Karpas-422 (cell line): ENCODE data around the gene MYMX. TPM values are rescaled to one million over a fixed set of nuclear protein-coding genes. Genes with fewer than 3 reads are reported as not detected.
A peak's percentile ranks its signal among the peaks of the same experiment; 100 is the strongest.

Source experiments
- DNase-seq: peaks from one replicate; pipeline ENCODE4 v3.0.0-alpha.2; 2015
- H2AFZ ChIP-seq: fragments of 200-600 bp; sonication (generic); 2 replicates; pipeline ENCODE4 v1.6.1; 2014; ENCODE audit warnings: antibody characterized with exemption, low read length, mixed read lengths
- H3K27ac ChIP-seq: fragments of 200-600 bp; sonication (generic); 2 replicates; pipeline ENCODE4 v1.5.1; 2014; ENCODE audit warnings: mild to moderate bottlenecking, low read length, moderate library complexity
- H3K27me3 ChIP-seq: fragments of 200-600 bp; sonication (generic); 2 replicates; pipeline ENCODE4 v1.6.1; 2014; ENCODE audit warnings: low read length, mixed read lengths
- H3K36me3 ChIP-seq: fragments of 200-600 bp; sonication (generic); 2 replicates; pipeline ENCODE4 v1.6.1; 2014; ENCODE audit warnings: low read length, mixed read lengths; ENCODE audit not compliant: insufficient read depth
- H3K4me1 ChIP-seq: fragments of 200-600 bp; sonication (generic); 2 replicates; pipeline ENCODE4 v1.6.1; 2014; ENCODE audit warnings: mild to moderate bottlenecking, low read length, mixed read lengths
- H3K4me2 ChIP-seq: fragments of 200-600 bp; sonication (generic); 2 replicates; pipeline ENCODE4 v1.6.1; 2014; ENCODE audit warnings: low read length, low read depth, mild to moderate bottlenecking; ENCODE audit not compliant: poor library complexity, severe bottlenecking
- H3K4me3 ChIP-seq: fragments of 200-600 bp; sonication (generic); 2 replicates; pipeline ENCODE4 v1.5.1; 2014; ENCODE audit warnings: mild to moderate bottlenecking, antibody characterized with exemption, low read length, mixed read lengths
- H3K79me2 ChIP-seq: fragments of 200-600 bp; sonication (generic); 2 replicates; pipeline ENCODE4 v1.6.1; 2014; ENCODE audit warnings: mild to moderate bottlenecking, low read length, mixed read lengths
- H3K9ac ChIP-seq: fragments of 200-600 bp; sonication (generic); 2 replicates; pipeline ENCODE4 v1.6.0; 2014; ENCODE audit warnings: low read length
- H3K9me2 ChIP-seq: fragments of 200-600 bp; sonication (generic), shearing (Covaris generic); replicated peaks from 2 replicates; pipeline ENCODE4 v1.6.0; 2014; ENCODE audit warnings: mild to moderate bottlenecking, low read length, moderate library complexity; ENCODE audit not compliant: insufficient read depth
- H3K9me3 ChIP-seq: fragments of 300-700, 200-600 bp; sonication (generic); 2 replicates; pipeline ENCODE4 v1.6.1; 2014; ENCODE audit warnings: low read length, mixed read lengths
- H4K20me1 ChIP-seq: fragments of 200-600 bp; sonication (generic); 2 replicates; pipeline ENCODE4 v1.6.1; 2014; ENCODE audit warnings: mild to moderate bottlenecking, antibody characterized with exemption, low read length, low read depth; ENCODE audit not compliant: insufficient read depth
- total RNA-seq: library from RNA; depleted of rRNA; stranded (reverse); fragments of >200 nt; shearing (Covaris generic); gene quantifications from 2 replicates; pipeline ENCODE4 v1.2.3, GENCODE V29; 2014; ENCODE audit warnings: low replicate concordance; rRNA removed

MYMX gene
- total RNA-seq = not detected in 2 replicates

DNA sequence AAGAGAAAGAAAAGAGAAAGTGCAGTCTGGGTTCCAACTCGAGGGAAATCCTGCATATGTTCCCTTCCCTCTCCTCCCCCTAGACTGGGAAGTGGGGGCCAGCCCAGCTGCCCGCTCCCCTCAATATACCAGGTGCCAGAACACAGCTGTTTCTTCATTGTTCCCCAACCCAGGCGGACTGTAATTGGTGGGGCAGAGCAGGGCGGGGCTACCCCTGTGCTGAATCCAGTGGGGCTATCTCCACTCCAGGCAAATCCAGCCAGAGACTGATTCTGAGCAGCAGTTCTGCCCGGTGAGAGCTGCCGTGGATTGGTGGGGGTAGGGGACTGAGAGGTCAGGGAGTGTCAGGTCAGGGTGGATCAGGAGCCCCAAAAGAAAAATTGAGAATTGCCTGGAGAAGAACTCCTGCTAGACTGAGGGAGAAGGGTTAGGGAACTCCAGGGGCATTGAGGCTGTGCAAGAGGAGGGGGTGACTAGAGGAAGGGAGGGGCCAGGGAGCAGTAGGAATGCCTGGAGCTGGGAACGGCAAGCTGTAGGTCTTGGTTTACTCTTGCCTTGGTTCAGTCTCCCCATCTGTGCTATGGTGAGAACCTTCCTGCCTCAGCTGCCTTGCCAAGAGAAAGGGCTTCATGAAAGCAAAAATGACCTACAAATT is at the start of gene MYMX:
MYMX (plus strand) TSS at position 250 of the 655 bp plus-strand sequence. CDS start 546 bp downstream, outside the sequence.
- H3K4me3 ChIP-seq = no peak within 1 kb of the TSS
- H3K36me3 ChIP-seq = no peaks in the 10 kb centered on the region
- H3K9me2 ChIP-seq = no peaks in the 10 kb centered on the region
- no peak within 1 kb of the TSS for H3K27ac ChIP-seq
- H3K4me1 ChIP-seq = peaks cover 28% of the 10 kb centered on the region
- peaks cover 4% of the 10 kb centered on the region; the same call in 1 of the 2 replicates for H4K20me1 ChIP-seq
- no peaks in the 10 kb centered on the region for H3K27me3 ChIP-seq
- DNase-seq = no peak
- no peak within 1 kb of the TSS for H3K9ac ChIP-seq
- H2AFZ ChIP-seq = no peak within 1 kb of the TSS
- no peaks in the 10 kb centered on the region for H3K79me2 ChIP-seq
- no peak within 1 kb of the TSS for H3K4me2 ChIP-seq
- no peaks in the 10 kb centered on the region for H3K9me3 ChIP-seq

DNA sequence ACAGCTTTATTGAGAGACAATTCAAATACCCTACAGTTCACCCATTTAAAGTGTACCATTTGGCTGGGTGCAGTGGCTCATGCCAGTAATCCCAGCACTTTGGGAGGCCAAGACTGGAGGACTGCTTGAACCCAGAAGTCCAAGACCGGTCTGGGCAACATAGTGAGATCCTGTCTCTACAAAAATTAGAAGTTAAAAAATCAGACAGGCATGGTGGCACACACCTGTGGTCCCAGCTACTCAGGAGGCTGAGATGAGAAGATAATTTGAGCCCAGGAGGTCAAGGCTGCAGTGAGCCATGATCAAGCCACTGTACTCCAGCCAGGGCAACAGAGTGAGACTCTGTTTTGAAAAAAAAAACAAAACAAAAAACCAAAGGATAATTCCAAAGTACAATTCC is 49.2 kb upstream of the MYMX start:
- Histone ChIP-seq H3K4me3 (no peak overlapping the region), H3K79me2 (no peaks in the 10 kb centered on the region), H3K4me1 (peaks cover 5% of the 10 kb centered on the region), H3K4me2 (no peak overlapping the region), H3K9me2 (no peaks in the 10 kb centered on the region), H3K9ac (no peak overlapping the region), H4K20me1 (no peaks in the 10 kb centered on the region), H3K27ac (no peak overlapping the region), H3K36me3 (no peaks in the 10 kb centered on the region), H3K9me3 (no peaks in the 10 kb centered on the region), H3K27me3 (no peaks in the 10 kb centered on the region), H2AFZ (no peak overlapping the region)
- no peak for DNase-seq

DNA sequence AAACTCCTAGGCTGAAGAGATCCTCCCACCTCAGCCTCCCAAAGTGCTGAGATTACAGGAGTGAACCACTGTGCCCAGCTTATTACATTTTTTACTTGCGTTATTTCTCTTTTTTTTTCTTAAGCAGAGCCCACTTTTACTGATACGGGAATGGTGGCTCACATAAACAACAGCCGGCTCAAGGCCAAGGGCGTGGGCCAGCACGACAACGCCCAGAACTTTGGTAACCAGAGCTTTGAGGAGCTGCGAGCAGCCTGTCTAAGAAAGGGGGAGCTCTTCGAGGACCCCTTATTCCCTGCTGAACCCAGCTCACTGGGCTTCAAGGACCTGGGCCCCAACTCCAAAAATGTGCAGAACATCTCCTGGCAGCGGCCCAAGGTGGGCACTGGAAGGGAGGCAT is 47.6 kb upstream of the MYMX start:
- Histone ChIP-seq H3K4me3 (no peak overlapping the region), H3K9me3 (no peaks in the 10 kb centered on the region), H3K79me2 (no peaks in the 10 kb centered on the region), H3K9ac (no peak overlapping the region), H3K27me3 (no peaks in the 10 kb centered on the region), H3K36me3 (no peaks in the 10 kb centered on the region), H3K27ac (no peak overlapping the region), H4K20me1 (no peaks in the 10 kb centered on the region), H3K9me2 (no peaks in the 10 kb centered on the region), H3K4me2 (no peak overlapping the region), H3K4me1 (peaks cover 5% of the 10 kb centered on the region), H2AFZ (no peak overlapping the region)
- no peak for DNase-seq

DNA sequence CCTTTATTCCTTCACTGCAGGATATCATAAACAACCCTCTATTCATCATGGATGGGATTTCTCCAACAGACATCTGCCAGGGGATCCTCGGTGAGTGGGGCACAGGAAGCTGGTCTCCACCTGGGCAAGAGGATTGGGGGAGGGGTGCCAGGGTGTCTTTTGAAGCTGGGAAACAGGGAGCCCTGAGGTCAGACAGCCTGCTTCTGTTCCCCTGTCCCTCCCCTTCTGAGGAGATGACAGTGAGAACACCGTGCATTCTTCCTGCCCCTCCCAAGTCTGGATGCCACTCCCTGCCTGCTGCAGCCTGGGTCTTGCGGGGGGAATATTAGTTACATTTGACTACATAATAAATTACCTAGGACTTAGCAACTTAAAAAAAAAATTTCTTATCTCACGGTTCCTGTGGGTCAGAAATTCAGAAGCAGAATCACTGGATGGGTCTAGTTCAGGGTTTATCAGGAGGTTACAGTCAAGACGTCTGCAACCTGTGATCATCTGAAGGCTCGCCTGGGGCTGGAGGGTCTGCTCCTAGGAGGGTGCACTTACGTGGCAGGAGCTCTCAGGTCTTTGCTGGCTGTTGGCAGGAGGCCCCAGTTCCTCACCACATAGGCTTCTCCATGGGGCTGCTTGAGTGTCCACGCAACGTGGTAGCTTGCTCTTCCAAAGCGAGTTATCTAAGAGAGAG is 46.7 kb upstream of the MYMX start:
- Histone ChIP-seq H3K4me1 (peaks cover 5% of the 10 kb centered on the region), H4K20me1 (no peaks in the 10 kb centered on the region), H3K9me3 (no peaks in the 10 kb centered on the region), H3K9me2 (no peaks in the 10 kb centered on the region), H3K4me2 (no peak overlapping the region), H2AFZ (no peak overlapping the region), H3K4me3 (no peak overlapping the region), H3K9ac (no peak overlapping the region), H3K36me3 (no peaks in the 10 kb centered on the region), H3K27me3 (no peaks in the 10 kb centered on the region), H3K79me2 (no peaks in the 10 kb centered on the region), H3K27ac (no peak overlapping the region)
- no peak for DNase-seq

DNA sequence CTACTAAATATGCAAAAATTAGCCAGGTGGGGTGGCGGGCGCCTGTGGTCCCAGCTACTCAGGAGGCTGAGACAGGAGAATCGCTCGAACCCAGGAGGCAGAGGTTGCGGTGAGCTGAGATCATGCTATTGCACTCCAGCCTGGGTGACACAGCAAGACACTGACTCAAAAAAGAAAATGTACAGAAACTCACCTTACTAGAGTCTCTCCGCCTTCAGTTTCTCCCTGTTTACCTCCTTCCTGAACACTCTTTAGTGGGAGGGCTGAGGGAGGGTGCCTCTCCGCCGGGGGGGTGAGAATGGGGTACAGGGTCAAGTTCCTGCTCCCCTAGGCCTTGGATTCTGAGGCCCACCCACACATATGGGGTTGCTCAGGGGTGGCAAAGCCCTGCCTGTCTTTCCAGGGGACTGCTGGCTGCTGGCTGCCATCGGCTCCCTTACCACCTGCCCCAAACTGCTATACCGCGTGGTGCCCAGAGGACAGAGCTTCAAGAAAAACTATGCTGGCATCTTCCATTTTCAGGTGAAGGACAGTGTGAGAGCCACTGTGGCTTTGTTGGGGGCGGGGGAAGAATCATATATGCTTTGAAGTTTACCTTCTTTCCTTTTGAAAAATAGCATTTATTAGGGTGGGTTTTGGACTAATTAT is 44.7 kb upstream of the MYMX start:
- H2AFZ ChIP-seq = no peak overlapping the region
- H3K36me3 ChIP-seq = no peaks in the 10 kb centered on the region
- H3K4me2 ChIP-seq = no peak overlapping the region
- peaks cover 3% of the 10 kb centered on the region for H3K4me1 ChIP-seq
- H3K27me3 ChIP-seq = no peaks in the 10 kb centered on the region
- no peak overlapping the region for H3K4me3 ChIP-seq
- H3K27ac ChIP-seq = no peak overlapping the region
- no peaks in the 10 kb centered on the region for H3K9me3 ChIP-seq
- H3K9ac ChIP-seq = no peak overlapping the region
- no peaks in the 10 kb centered on the region for H4K20me1 ChIP-seq
- H3K79me2 ChIP-seq = no peaks in the 10 kb centered on the region
- DNase-seq = no peak
- no peaks in the 10 kb centered on the region for H3K9me2 ChIP-seq

DNA sequence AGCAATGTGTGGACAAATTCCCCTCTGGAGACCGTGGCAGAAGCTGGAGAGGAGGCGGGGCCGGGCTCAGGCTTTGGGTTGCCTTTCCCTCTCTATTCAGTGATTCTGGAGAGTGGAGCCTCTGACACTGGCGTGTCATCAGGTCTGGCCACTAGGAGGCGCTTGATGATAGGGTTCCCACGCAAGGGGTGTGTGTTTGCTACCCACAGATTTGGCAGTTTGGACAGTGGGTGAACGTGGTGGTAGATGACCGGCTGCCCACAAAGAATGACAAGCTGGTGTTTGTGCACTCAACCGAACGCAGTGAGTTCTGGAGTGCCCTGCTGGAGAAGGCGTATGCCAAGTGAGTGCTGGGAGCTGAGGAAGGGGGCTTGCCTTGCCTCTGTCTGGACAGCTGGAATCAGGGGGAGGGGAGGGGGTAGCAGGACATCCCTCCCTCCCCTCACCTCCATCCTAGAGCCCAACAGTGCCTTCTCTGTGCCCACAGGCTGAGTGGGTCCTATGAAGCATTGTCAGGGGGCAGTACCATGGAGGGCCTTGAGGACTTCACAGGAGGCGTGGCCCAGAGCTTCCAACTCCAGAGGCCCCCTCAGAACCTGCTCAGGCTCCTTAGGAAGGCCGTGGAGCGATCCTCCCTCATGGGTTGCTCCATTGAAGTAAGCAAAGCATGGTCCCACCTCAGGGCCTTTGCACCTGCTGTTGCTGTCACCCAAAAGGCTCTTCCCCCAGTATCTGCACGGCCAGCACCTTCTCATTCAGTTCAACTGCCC is 43.8 kb upstream of the MYMX start:
- Histone ChIP-seq H3K4me1 (peaks cover 5% of the 10 kb centered on the region), H3K9me2 (no peaks in the 10 kb centered on the region), H3K4me2 (no peak overlapping the region), H3K27me3 (no peaks in the 10 kb centered on the region), H3K9me3 (no peaks in the 10 kb centered on the region), H4K20me1 (no peaks in the 10 kb centered on the region), H3K79me2 (no peaks in the 10 kb centered on the region), H3K36me3 (no peaks in the 10 kb centered on the region), H3K4me3 (no peak overlapping the region), H3K27ac (no peak overlapping the region), H2AFZ (no peak overlapping the region), H3K9ac (no peak overlapping the region)
- DNase-seq = peak; percentile 90

DNA sequence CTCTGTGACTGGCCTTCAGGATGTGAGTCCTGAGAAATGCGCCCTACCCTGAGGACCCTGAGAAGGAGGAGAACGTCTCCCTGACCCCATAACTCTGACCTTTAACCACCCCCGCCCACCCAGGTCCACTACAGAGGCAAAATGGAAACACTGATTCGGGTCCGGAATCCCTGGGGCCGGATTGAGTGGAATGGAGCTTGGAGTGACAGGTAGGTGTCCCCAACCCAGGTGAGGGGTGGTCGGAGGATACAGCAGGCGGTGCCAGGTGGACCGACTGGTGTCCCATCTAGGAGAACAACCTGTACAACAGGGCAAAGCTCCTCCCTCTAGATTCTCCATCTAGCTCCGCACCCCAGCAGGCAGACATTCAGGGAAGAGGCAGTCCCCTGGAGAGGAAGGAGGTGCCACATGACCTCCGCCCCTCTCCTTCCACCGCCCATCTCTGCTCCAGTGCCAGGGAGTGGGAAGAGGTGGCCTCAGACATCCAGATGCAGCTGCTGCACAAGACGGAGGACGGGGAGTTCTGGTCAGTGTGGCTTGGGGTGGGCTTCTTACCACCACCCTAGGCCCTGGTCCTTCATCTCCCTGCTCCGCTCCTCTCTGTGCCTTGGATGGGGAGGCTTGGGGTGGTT is 40.5 kb upstream of the MYMX start:
- Histone ChIP-seq H3K79me2 (no peaks in the 10 kb centered on the region), H3K4me3 (no peak overlapping the region; the same call in 1 of the 2 replicates), H3K27ac (no peak overlapping the region), H3K4me2 (peak overlapping the region; percentile 31), H3K4me1 (peaks cover 5% of the 10 kb centered on the region), H3K9me3 (no peaks in the 10 kb centered on the region), H3K27me3 (no peaks in the 10 kb centered on the region), H4K20me1 (no peaks in the 10 kb centered on the region), H3K36me3 (no peaks in the 10 kb centered on the region), H2AFZ (no peak overlapping the region), H3K9ac (peak overlapping the region; percentile 23), H3K9me2 (no peaks in the 10 kb centered on the region)
- no peak for DNase-seq
